GM19238 (cell line): ENCODE results near the gene QPRT.
"Not testable (repeated sequence)": the region's sequence is repeated elsewhere in the genome, so short reads cannot be mapped to it uniquely, and the experiment has no call there.

Experiments used
- DNase-seq: peaks from one replicate; pipeline ENCODE4 v3.0.0; 2011; ENCODE audit warnings: low spot score; ENCODE audit not compliant: insufficient read length

QPRT gene

GRCh38 chr16:29745121-29745852, 66.3 kb downstream of the QPRT start:
- peak; percentile 39 for DNase-seq

DNA sequence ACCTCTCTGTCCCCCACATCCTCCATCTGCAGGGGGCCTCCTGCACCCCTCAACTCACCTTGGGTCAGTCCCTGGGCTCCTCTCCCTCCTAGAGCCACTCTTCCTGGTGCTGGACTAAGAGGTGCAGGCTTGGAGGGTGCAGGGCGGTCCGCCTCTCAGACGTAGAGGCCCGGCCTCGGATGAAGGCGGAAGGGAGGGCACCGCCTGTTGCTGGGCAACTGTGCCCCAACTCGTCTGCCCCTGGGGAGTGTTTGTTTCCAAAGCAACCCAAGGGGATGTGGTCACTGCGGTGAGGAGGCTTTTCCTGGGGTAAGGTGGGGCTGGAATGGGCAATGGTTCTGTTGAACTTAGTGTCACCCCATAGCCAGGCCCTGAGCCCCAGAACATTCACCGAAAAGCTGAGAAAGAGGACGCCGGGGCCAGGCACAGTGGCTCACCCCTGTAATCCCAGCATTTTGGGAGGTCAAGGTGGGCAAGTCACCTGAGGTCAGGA, 66.9 kb downstream of the QPRT start, which contains the start of gene C16orf54:
Gene C16orf54 (minus strand): TSS at position 138 of the 493 bp plus-strand sequence. CDS start 1,039 bp downstream, outside the sequence.
- DNase-seq = peak; percentile 71

DNA sequence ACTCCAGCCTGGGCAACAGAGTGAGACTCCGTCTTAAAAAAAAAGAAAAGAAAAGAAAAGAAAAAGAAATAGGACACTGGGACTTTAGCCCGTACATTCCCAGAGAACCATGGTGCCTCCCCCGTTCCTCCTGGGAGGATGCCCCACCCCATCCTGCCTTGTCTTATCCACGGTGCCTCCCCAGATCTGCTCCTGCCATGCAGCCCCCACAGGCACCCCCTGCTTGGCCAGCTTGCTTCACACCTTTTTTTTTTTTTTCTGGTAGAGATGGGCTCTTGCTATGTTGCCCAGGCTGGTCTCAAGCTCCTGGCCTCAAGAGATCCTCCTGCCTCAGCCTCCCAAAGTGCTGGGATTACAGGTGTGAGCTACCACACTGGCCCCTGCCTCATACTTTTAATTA, 67.5 kb downstream of the QPRT start:
- not testable (repeated sequence) for DNase-seq
